ENCODE measurements around the gene LGALS4.
"Not testable (repeated sequence)": the region's sequence is repeated elsewhere in the genome, so short reads cannot be mapped to it uniquely, and the experiment has no call there.

The LGALS4 gene

GRCh38 chr19:38819231-38819920 is 6.6 kb upstream of the LGALS4 start:
- DNase-seq, result no peak

GRCh38 chr19:38817081-38817480 is 4.3 kb upstream of the LGALS4 start:
- no peak for DNase-seq

GRCh38 chr19:38816131-38816750 is 3.5 kb upstream of the LGALS4 start:
- no peak for DNase-seq

- no peak for DNase-seq
Observed at GRCh38 chr19:38815059-38816001, 2.6 kb upstream of the LGALS4 start.

- DNase-seq, result not testable (repeated sequence)
Observed at GRCh38 chr19:38813932-38814331, 1.2 kb upstream of the LGALS4 start.

- DNase-seq, result no peak
Observed at GRCh38 chr19:38813323-38813722, 578 bp upstream of the LGALS4 start.

- no peak for DNase-seq
Observed at GRCh38 chr19:38812009-38812840, 520 bp downstream of the LGALS4 start.

GRCh38 chr19:38809592-38810252 is 3.0 kb downstream of the LGALS4 start:
- DNase-seq, result no peak

- no peak for DNase-seq
Observed at GRCh38 chr19:38808741-38809140, 4.0 kb downstream of the LGALS4 start.

GRCh38 chr19:38807374-38808098 is 5.2 kb downstream of the LGALS4 start:
- DNase-seq, result not testable (repeated sequence)

- no peak for DNase-seq
Observed at GRCh38 chr19:38806371-38806770, 6.4 kb downstream of the LGALS4 start.

GRCh38 chr19:38805180-38805579 is 7.6 kb downstream of the LGALS4 start:
- no peak for DNase-seq

- no peak for DNase-seq
Observed at GRCh38 chr19:38803543-38803942, 9.2 kb downstream of the LGALS4 start.

GRCh38 chr19:38801359-38802095 is 11.2 kb downstream of the LGALS4 start:
- DNase-seq, result no peak

GRCh38 chr19:38800577-38801347 is 12.0 kb downstream of the LGALS4 start:
- DNase-seq, result no peak

- no peak for DNase-seq
Observed at GRCh38 chr19:38799104-38799503, 13.6 kb downstream of the LGALS4 start.

- DNase-seq, result not testable (repeated sequence)
Observed at GRCh38 chr19:38797781-38798180, 15.0 kb downstream of the LGALS4 start.

- DNase-seq, result no peak
Observed at GRCh38 chr19:38796154-38796553, 16.6 kb downstream of the LGALS4 start.

GRCh38 chr19:38795549-38795948 is 17.2 kb downstream of the LGALS4 start:
- DNase-seq, result no peak

GRCh38 chr19:38793671-38794070 is 19.1 kb downstream of the LGALS4 start:
- DNase-seq, result no peak
